Middle frontal gyrus (tissue), 1 donor: ENCODE results near the gene KCNK2.

Experiments
- DNase-seq: peaks from one replicate; pipeline ENCODE4 v3.0.0-alpha.2; 2015; ENCODE audit warnings: low spot score; ENCODE audit errors: extremely low spot score

KCNK2 gene

GRCh38 chr1:215251428-215251827, 168.9 kb downstream of the KCNK2 start:
- DNase-seq, result no peak

GRCh38 chr1:215252164-215252563, 169.6 kb downstream of the KCNK2 start:
- no peak for DNase-seq

GRCh38 chr1:215256936-215257679, 174.6 kb downstream of the KCNK2 start:
- DNase-seq, result no peak

DNA sequence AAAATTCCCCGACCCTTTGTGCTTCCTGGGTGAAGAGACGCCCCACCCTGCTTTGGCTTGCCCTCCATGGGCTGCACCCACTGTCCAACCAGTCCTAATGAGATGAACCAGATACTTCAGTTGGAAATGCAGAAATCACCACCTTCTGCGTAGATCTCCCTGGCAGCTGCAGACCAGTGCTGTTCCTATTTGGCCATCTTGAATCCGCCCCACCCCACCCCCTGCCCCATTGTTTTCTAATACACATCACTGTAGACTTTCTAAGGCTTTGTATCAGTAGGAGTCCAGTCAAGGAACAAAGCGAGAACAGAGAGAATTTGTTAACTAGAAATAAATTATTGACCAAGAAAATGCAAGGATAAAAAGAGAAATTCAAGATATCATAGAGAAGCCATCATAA, 178.2 kb downstream of the KCNK2 start:
- no peak for DNase-seq

- DNase-seq, result no peak
Observed at GRCh38 chr1:215262106-215262505, 179.6 kb downstream of the KCNK2 start.

- no peak for DNase-seq
Observed at GRCh38 chr1:215263636-215264035, 181.1 kb downstream of the KCNK2 start.

GRCh38 chr1:215264649-215265048, 182.1 kb downstream of the KCNK2 start:
- DNase-seq, result no peak

GRCh38 chr1:215267495-215267894, 185.0 kb downstream of the KCNK2 start:
- DNase-seq, result no peak

- DNase-seq, result no peak
Observed at GRCh38 chr1:215269955-215270354, 187.4 kb downstream of the KCNK2 start.

- no peak for DNase-seq
Observed at GRCh38 chr1:215273838-215274516, 191.4 kb downstream of the KCNK2 start.

GRCh38 chr1:215276582-215276981, 194.0 kb downstream of the KCNK2 start:
- no peak for DNase-seq

GRCh38 chr1:215277532-215277931, 195.0 kb downstream of the KCNK2 start:
- no peak for DNase-seq

GRCh38 chr1:215279682-215280081, 197.1 kb downstream of the KCNK2 start:
- DNase-seq, result no peak

GRCh38 chr1:215282557-215282956, 200.0 kb downstream of the KCNK2 start:
- DNase-seq, result no peak

DNA sequence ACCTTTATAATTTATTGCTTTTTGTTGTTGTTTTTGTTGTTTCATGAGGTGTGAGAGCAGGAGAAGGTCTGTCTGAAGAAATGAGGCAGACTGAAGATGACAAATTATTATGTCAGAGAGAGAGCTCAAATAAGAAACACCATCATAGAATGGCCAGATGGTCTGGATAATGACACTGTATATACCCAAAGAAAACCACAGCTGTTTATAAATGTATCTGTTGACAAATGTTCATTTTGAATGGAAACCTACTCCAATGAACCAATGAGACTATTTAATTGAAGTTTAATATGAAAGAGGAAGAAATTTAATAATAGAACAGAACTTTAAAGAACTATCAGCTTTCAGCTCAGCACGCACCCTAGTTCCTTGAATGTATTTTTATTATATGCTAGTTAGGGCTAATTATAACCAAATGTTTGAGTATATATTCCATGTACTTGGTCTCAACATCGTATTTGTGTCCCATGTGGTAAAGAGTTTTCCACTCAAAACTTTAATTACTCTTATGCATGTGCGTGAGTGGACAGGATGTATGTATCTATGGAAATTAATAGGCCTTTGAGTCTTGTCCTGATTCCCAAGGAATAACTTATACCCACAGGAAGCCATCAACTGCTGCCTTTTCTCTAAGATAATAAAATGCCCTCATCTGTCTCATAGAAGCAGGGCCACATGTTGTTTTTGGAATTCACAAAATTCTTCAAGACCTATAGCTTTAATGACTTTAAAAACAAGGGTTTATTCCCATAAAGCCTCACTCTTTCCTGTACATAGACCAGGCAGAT, 202.7 kb downstream of the KCNK2 start:
- DNase-seq, result no peak
